Measurements from ENCODE around the gene ARHGDIG. TPM values are rescaled to one million over a fixed set of nuclear protein-coding genes. Genes with fewer than 3 reads are reported as not detected.

ARHGDIG gene
- total and polyA plus RNA-seq, 2 donors (not counting 3 experiments of a cell fraction or from before 2014, with no cell fraction given), result 0.93 to 2.2 TPM

- CTCF ChIA-PET, result interaction anchor here (0.5 kb wide), 1 partner anchor 83 kb away, joined by 4 read pairs; no protein-coding TSS in a partner anchor
- POLR2A ChIA-PET, result no interaction called here
- BruUV-seq (replicated peaks), result no TSS peak
- H3K9ac ChIP-seq (replicated peaks; ENCODE audit: extremely low read depth, insufficient read depth, low read length), result no peak overlapping the region
- H3K4me1 ChIP-seq (ENCODE audit: control insufficient read depth, extremely low read depth, insufficient read depth, low read length), result peaks cover 12% of the 10 kb centered on the region
- FAIRE-seq (no peak), DNase-seq (ENCODE audit: low read depth, low spot score) (no peak)
- TF ChIP-seq POLR2A (IDR thresholded peaks at IDR 0.05; ENCODE audit: low read depth, low read length) (no peak), CTCF (IDR thresholded peaks at IDR 0.05; ENCODE audit: extremely low read depth in 1 of 2, insufficient read depth in 1 of 2, low read depth in 1 of 2, low read length in 2 of 2) (no peak), POLR2AphosphoS5 (IDR thresholded peaks at IDR 0.05; ENCODE audit: insufficient read depth, low read depth, low read length) (no peak), JUN (IDR thresholded peaks at IDR 0.05; ENCODE audit: borderline replicate concordance, insufficient read depth, insufficient read length, low read depth) (no peak), EZH2 (IDR thresholded peaks at IDR 0.05; ENCODE audit: borderline replicate concordance, low read depth, low read length, severe bottlenecking) (no peak), GATA2 (IDR thresholded peaks at IDR 0.05; ENCODE audit: insufficient read depth, insufficient read length, low read depth, low read length) (no peak), FOS (IDR thresholded peaks at IDR 0.05; ENCODE audit: borderline replicate concordance, insufficient read depth, low read length) (no peak), MYC (IDR thresholded peaks at IDR 0.05; ENCODE audit: low read depth, low read length) (no peak)
- TF ChIP-seq, protein P1, sequence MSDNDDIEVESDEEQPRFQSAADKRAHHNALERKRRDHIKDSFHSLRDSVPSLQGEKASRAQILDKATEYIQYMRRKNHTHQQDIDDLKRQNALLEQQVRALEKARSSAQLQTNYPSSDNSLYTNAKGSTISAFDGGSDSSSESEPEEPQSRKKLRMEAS (IDR thresholded peaks at IDR 0.05; ENCODE audit: insufficient read depth, insufficient read length), result no peak
- no peaks in the 10 kb centered on the region for H4K20me1 ChIP-seq (replicated peaks; ENCODE audit: control insufficient read depth, extremely low read depth, insufficient read depth, low read length)
- no peaks in the 10 kb centered on the region for H3K79me2 ChIP-seq (ENCODE audit: control insufficient read depth, insufficient read depth, low read length)
- H3K27ac ChIP-seq (ENCODE audit: insufficient read depth, low read depth, low read length), result no peak overlapping the region
- H3K4me3 ChIP-seq (replicated peaks in 1 of 3; ENCODE audit: insufficient read depth in 1 of 3, low read depth in 1 of 3, low read length in 3 of 3), result no peak overlapping the region
- intact Hi-C loops (cut with micrococcal nuclease), result no loop called here
- no peaks in the 10 kb centered on the region for H3K9me3 ChIP-seq (replicated peaks; ENCODE audit: control insufficient read depth, insufficient read depth, low read length)
- H2AFZ ChIP-seq (ENCODE audit: low read depth, low read length), result no peak overlapping the region
- H3K27me3 ChIP-seq (ENCODE audit: control insufficient read depth in 2 of 2, insufficient read depth in 2 of 2, low read length in 2 of 2), result no peaks in the 10 kb centered on the region
- dilution Hi-C loops (cut with MboI; ENCODE audit: extremely low pct_ligation_motif_present, low sequenced_read_pairs), result no loop called here
- H3K36me3 ChIP-seq (ENCODE audit: control insufficient read depth in 2 of 2, extremely low read depth in 1 of 2, insufficient read depth in 2 of 2, low read length in 2 of 2), result peaks cover 0 to 2% of the 10 kb centered on the region in 2 experiments
- H3K9me1 ChIP-seq (replicated peaks; ENCODE audit: control insufficient read depth, extremely low read depth, insufficient read depth, low read length), result no peaks in the 10 kb centered on the region
- H3K4me2 ChIP-seq (ENCODE audit: insufficient read depth, low read length), result no peak overlapping the region
Measured at GRCh38 chr16:254461-254860, 25.9 kb upstream of the ARHGDIG start.

Data from endothelial cell of umbilical vein (primary cell).